Measurements from ENCODE around the gene HDAC8. TPM values are rescaled to one million over a fixed set of nuclear protein-coding genes. Genes with fewer than 3 reads are reported as not detected.
"Not testable (repeated sequence)": the region's sequence is repeated elsewhere in the genome, so short reads cannot be mapped to it uniquely, and the experiment has no call there.

HDAC8 gene
- total RNA-seq, 1 donor from 2014 or later = 21.4 TPM

DNA sequence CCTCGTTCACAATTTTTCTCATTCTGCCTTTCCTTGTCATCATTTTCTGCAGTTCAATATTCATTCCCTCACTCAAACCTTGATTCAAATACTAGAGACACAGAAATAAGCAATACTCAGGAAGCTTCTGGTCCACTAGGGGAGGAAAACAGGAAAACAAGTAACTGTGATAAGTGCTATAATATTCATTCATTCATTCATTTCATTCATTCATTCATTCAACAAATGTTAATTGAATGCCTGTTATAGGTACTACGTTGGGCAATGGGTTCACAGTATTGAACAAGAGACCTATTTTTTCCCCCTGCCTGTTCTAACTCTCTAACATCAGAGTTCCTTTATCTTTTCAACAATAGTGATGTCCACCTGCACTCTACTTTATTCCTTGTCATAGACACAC is 104.0 kb downstream of the HDAC8 start:
- Histone ChIP-seq H3K9me3 (ENCODE audit: control insufficient read depth in 3 of 3, low read length in 3 of 3) (no peaks in the 10 kb centered on the region), H3K4me3 (ENCODE audit: low read length in 3 of 3) (no peak overlapping the region), H3K36me3 (ENCODE audit: control insufficient read depth in 3 of 3, insufficient read depth in 3 of 3, low read length in 3 of 3) (peaks cover 0 to 5% (median 0%) of the 10 kb centered on the region in 3 donors), H3K27me3 (ENCODE audit: control insufficient read depth in 3 of 3, insufficient read depth in 3 of 3, low read length in 3 of 3) (no peaks in the 10 kb centered on the region), H3K4me1 (ENCODE audit: control insufficient read depth in 3 of 3, insufficient read depth in 3 of 3, low read length in 3 of 3) (peaks cover 0 to 3% (median 0%) of the 10 kb centered on the region in 3 donors), H3K9ac (ENCODE audit: low read depth in 1 of 3, low read length in 3 of 3) (no peak overlapping the region), H3K27ac (ENCODE audit: low read depth, low read length) (no peak overlapping the region)

GRCh38 chrX:72467135-72467534 is 105.5 kb downstream of the HDAC8 start:
- H3K27me3 ChIP-seq (ENCODE audit: control insufficient read depth in 3 of 3, insufficient read depth in 3 of 3, low read length in 3 of 3) = no peaks in the 10 kb centered on the region
- H3K9ac ChIP-seq (ENCODE audit: low read depth in 1 of 3, low read length in 3 of 3) = no peak overlapping the region
- H3K4me3 ChIP-seq (ENCODE audit: low read length in 3 of 3) = no peak overlapping the region
- H3K9me3 ChIP-seq (ENCODE audit: control insufficient read depth in 3 of 3, low read length in 3 of 3) = no peaks in the 10 kb centered on the region
- no peak overlapping the region for H3K27ac ChIP-seq (ENCODE audit: low read depth, low read length)
- H3K36me3 ChIP-seq (ENCODE audit: control insufficient read depth in 3 of 3, insufficient read depth in 3 of 3, low read length in 3 of 3) = peaks cover 0 to 5% (median 0%) of the 10 kb centered on the region in 3 donors
- peaks cover 0 to 3% (median 0%) of the 10 kb centered on the region in 3 donors for H3K4me1 ChIP-seq (ENCODE audit: control insufficient read depth in 3 of 3, insufficient read depth in 3 of 3, low read length in 3 of 3)

DNA sequence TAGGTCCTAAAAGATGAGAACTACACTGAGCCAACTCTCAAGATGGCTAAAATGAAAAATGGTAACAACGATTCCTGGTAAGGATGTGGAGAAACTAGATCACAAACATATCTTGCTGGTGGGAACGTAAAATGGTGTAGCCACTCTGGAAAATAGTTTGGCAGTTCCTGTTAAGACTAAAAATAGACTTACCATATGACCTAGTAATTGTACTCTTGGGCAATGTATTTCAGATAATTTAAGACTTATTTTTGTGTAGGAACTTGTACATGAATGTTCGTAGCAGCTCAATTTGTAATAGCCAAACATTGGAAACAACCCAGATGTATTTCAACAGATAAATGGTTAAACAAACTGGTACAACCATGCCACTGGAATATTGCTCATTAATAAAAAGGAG is 106.2 kb downstream of the HDAC8 start:
- peaks cover 0 to 3% (median 0%) of the 10 kb centered on the region in 3 donors for H3K4me1 ChIP-seq (ENCODE audit: control insufficient read depth in 3 of 3, insufficient read depth in 3 of 3, low read length in 3 of 3)

DNA sequence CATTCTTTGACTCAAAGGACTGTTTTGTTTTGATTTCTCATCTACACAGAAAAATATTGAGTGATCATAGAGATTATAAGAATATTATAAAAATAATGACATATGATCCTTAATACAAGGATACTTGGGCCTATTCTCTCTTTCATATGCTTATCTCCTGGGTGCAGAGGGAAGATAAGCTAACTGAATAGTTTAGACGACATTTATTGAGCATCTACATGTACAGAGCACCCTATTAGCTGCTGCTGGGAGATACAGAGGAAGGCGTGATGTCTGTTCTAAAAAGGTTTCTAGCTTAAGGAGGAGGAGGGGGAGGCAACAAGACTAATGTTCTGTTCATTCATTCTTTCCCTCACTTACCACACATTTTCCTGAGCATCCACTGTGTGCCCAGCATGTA is 106.8 kb downstream of the HDAC8 start:
- Histone ChIP-seq H3K27me3 (ENCODE audit: control insufficient read depth in 3 of 3, insufficient read depth in 3 of 3, low read length in 3 of 3) (no peaks in the 10 kb centered on the region), H3K9me3 (ENCODE audit: control insufficient read depth in 3 of 3, low read length in 3 of 3) (no peaks in the 10 kb centered on the region), H3K4me1 (ENCODE audit: control insufficient read depth in 3 of 3, insufficient read depth in 3 of 3, low read length in 3 of 3) (peaks cover 0 to 3% (median 0%) of the 10 kb centered on the region in 3 donors), H3K4me3 (ENCODE audit: low read length in 3 of 3) (no peak overlapping the region), H3K27ac (ENCODE audit: low read depth, low read length) (no peak overlapping the region), H3K36me3 (ENCODE audit: control insufficient read depth in 3 of 3, insufficient read depth in 3 of 3, low read length in 3 of 3) (peaks cover 0 to 5% (median 0%) of the 10 kb centered on the region in 3 donors), H3K9ac (ENCODE audit: low read depth in 1 of 3, low read length in 3 of 3) (no peak overlapping the region)

More for the DNA sequence above, 106.2 kb downstream of the HDAC8 start:
- H3K9ac ChIP-seq (ENCODE audit: low read depth in 1 of 3, low read length in 3 of 3) = no peak overlapping the region
- H3K27me3 ChIP-seq (ENCODE audit: control insufficient read depth in 3 of 3, insufficient read depth in 3 of 3, low read length in 3 of 3) = no peaks in the 10 kb centered on the region
- no peaks in the 10 kb centered on the region for H3K9me3 ChIP-seq (ENCODE audit: control insufficient read depth in 3 of 3, low read length in 3 of 3)
- no peak overlapping the region for H3K4me3 ChIP-seq (ENCODE audit: low read length in 3 of 3)
- H3K27ac ChIP-seq (ENCODE audit: low read depth, low read length) = no peak overlapping the region
- H3K36me3 ChIP-seq (ENCODE audit: control insufficient read depth in 3 of 3, insufficient read depth in 3 of 3, low read length in 3 of 3) = peaks cover 0 to 5% (median 0%) of the 10 kb centered on the region in 3 donors

DNA sequence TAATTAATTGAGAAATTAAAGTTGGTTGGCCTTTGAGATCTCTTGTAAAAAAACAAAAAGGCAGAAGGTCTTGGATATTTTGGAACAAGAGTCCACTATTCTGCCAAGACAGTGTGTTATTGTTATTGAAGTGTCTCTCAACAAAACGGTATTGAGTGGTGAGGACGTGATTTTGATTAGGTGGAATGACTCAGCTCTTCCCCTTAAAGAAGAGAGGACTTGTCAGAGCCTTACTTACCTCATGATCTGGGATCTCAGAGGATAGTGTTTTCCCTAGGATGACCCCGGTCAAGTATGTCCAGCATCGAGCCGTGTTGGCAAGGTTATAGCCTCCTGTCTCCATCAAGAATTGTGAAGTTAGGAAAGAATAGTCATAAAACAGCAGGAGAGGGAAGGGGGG is 110.9 kb downstream of the HDAC8 start:
- Histone ChIP-seq H3K27me3 (ENCODE audit: control insufficient read depth in 3 of 3, insufficient read depth in 3 of 3, low read length in 3 of 3) (no peaks in the 10 kb centered on the region), H3K27ac (ENCODE audit: low read depth, low read length) (no peak overlapping the region), H3K9ac (ENCODE audit: low read depth in 1 of 3, low read length in 3 of 3) (no peak overlapping the region), H3K9me3 (ENCODE audit: control insufficient read depth in 3 of 3, low read length in 3 of 3) (no peaks in the 10 kb centered on the region), H3K4me3 (ENCODE audit: low read length in 3 of 3) (no peak overlapping the region), H3K36me3 (ENCODE audit: control insufficient read depth in 3 of 3, insufficient read depth in 3 of 3, low read length in 3 of 3) (peaks cover 0 to 5% (median 0%) of the 10 kb centered on the region in 3 donors), H3K4me1 (ENCODE audit: control insufficient read depth in 3 of 3, insufficient read depth in 3 of 3, low read length in 3 of 3) (peaks cover 0 to 3% (median 0%) of the 10 kb centered on the region in 3 donors)

DNA sequence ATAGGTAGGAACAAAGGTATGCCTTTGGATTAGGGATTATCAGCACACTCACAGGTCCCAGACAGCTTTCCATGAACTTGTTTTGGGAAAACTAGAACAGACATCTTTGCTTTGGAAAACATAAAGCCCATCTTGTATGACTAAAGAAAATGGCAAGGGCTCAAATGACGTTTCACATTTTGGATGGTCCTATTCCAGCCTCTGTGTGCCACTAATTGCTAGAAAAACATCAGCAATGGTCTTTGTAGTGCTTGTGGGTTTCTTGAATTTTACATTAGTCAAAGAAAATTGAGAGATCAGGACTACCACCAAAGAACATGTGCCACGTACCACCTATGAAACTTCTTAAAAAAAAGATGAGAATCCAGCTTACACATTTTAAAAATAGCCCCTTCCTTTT is 111.4 kb downstream of the HDAC8 start:
- Histone ChIP-seq H3K27me3 (ENCODE audit: control insufficient read depth in 3 of 3, insufficient read depth in 3 of 3, low read length in 3 of 3) (no peaks in the 10 kb centered on the region), H3K9me3 (ENCODE audit: control insufficient read depth in 3 of 3, low read length in 3 of 3) (no peaks in the 10 kb centered on the region), H3K4me1 (ENCODE audit: control insufficient read depth in 3 of 3, insufficient read depth in 3 of 3, low read length in 3 of 3) (peaks cover 0 to 3% (median 0%) of the 10 kb centered on the region in 3 donors)

GRCh38 chrX:72460715-72461114 is 111.9 kb downstream of the HDAC8 start:
- H3K9me3 ChIP-seq (ENCODE audit: control insufficient read depth in 3 of 3, low read length in 3 of 3) = no peaks in the 10 kb centered on the region
- H3K27ac ChIP-seq (ENCODE audit: low read depth, low read length) = no peak overlapping the region
- H3K9ac ChIP-seq (ENCODE audit: low read depth in 1 of 3, low read length in 3 of 3) = no peak overlapping the region
- peaks cover 0 to 5% (median 0%) of the 10 kb centered on the region in 3 donors for H3K36me3 ChIP-seq (ENCODE audit: control insufficient read depth in 3 of 3, insufficient read depth in 3 of 3, low read length in 3 of 3)
- H3K27me3 ChIP-seq (ENCODE audit: control insufficient read depth in 3 of 3, insufficient read depth in 3 of 3, low read length in 3 of 3) = no peaks in the 10 kb centered on the region
- H3K4me1 ChIP-seq (ENCODE audit: control insufficient read depth in 3 of 3, insufficient read depth in 3 of 3, low read length in 3 of 3) = no peaks in the 10 kb centered on the region
- no peak overlapping the region for H3K4me3 ChIP-seq (ENCODE audit: low read length in 3 of 3)

More for the DNA sequence above, 111.4 kb downstream of the HDAC8 start:
- no peak overlapping the region for H3K9ac ChIP-seq (ENCODE audit: low read depth in 1 of 3, low read length in 3 of 3)
- H3K36me3 ChIP-seq (ENCODE audit: control insufficient read depth in 3 of 3, insufficient read depth in 3 of 3, low read length in 3 of 3) = peaks cover 0 to 5% (median 0%) of the 10 kb centered on the region in 3 donors
- H3K27ac ChIP-seq (ENCODE audit: low read depth, low read length) = no peak overlapping the region
- H3K4me3 ChIP-seq (ENCODE audit: low read length in 3 of 3) = no peak overlapping the region

GRCh38 chrX:72449034-72449433 is 123.6 kb downstream of the HDAC8 start:
- H3K27me3 ChIP-seq (ENCODE audit: control insufficient read depth in 3 of 3, insufficient read depth in 3 of 3, low read length in 3 of 3); H3K4me3 ChIP-seq (ENCODE audit: low read length in 3 of 3); H3K27ac ChIP-seq (ENCODE audit: low read depth, low read length); H3K9me3 ChIP-seq (ENCODE audit: control insufficient read depth in 3 of 3, low read length in 3 of 3); H3K9ac ChIP-seq (ENCODE audit: low read depth in 1 of 3, low read length in 3 of 3); H3K36me3 ChIP-seq (ENCODE audit: control insufficient read depth in 3 of 3, insufficient read depth in 3 of 3, low read length in 3 of 3); H3K4me1 ChIP-seq (ENCODE audit: control insufficient read depth in 3 of 3, insufficient read depth in 3 of 3, low read length in 3 of 3): not testable (repeated sequence)

- not testable (repeated sequence) for H3K27me3 ChIP-seq (ENCODE audit: control insufficient read depth in 3 of 3, insufficient read depth in 3 of 3, low read length in 3 of 3); H3K9ac ChIP-seq (ENCODE audit: low read depth in 1 of 3, low read length in 3 of 3); H3K9me3 ChIP-seq (ENCODE audit: control insufficient read depth in 3 of 3, low read length in 3 of 3); H3K27ac ChIP-seq (ENCODE audit: low read depth, low read length); H3K36me3 ChIP-seq (ENCODE audit: control insufficient read depth in 3 of 3, insufficient read depth in 3 of 3, low read length in 3 of 3); H3K4me3 ChIP-seq (ENCODE audit: low read length in 3 of 3); H3K4me1 ChIP-seq (ENCODE audit: control insufficient read depth in 3 of 3, insufficient read depth in 3 of 3, low read length in 3 of 3)
Measured at GRCh38 chrX:72440764-72441163, 131.9 kb downstream of the HDAC8 start.

DNA sequence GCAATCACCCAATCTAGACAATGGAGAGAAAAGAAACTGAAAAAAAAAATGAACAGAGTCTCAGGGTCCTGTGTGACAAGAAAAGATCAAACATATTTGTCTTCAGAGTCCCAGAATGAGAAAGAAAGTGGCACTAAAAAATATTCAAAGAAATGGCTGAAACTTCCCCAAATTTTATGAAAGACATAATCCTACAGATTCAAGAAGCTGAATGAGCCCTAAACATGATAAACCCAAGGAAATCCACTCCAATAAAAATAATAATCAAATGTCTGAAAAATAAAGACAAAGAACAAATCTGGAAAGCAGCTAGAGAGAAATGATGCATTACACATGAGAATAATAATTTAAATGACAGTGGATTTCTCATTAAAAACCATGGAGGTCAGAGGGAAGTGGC is 136.6 kb downstream of the HDAC8 start:
- H3K27ac ChIP-seq (ENCODE audit: low read depth, low read length) = no peak overlapping the region
- H3K27me3 ChIP-seq (ENCODE audit: control insufficient read depth in 3 of 3, insufficient read depth in 3 of 3, low read length in 3 of 3) = no peaks in the 10 kb centered on the region
- H3K4me3 ChIP-seq (ENCODE audit: low read length in 3 of 3) = no peak overlapping the region
- H3K9me3 ChIP-seq (ENCODE audit: control insufficient read depth in 3 of 3, low read length in 3 of 3) = no peaks in the 10 kb centered on the region
- no peaks in the 10 kb centered on the region for H3K36me3 ChIP-seq (ENCODE audit: control insufficient read depth in 3 of 3, insufficient read depth in 3 of 3, low read length in 3 of 3)
- no peak overlapping the region for H3K9ac ChIP-seq (ENCODE audit: low read depth in 1 of 3, low read length in 3 of 3)
- H3K4me1 ChIP-seq (ENCODE audit: control insufficient read depth in 3 of 3, insufficient read depth in 3 of 3, low read length in 3 of 3) = no peaks in the 10 kb centered on the region
